Mucosa of stomach (tissue), 1 donor: ENCODE measurements around the gene DAZ1.
"Not testable (repeated sequence)": the region's sequence is repeated elsewhere in the genome, so short reads cannot be mapped to it uniquely, and the experiment has no call there.

ENCODE experiments used
- H3K27me3 ChIP-seq: one replicate; pipeline ENCODE4 v1.7.0; 2013; ENCODE audit warnings: mild to moderate bottlenecking, low read length; ENCODE audit not compliant: control insufficient read depth, insufficient read depth
- H3K36me3 ChIP-seq: one replicate; pipeline ENCODE4 v1.7.0; 2013; ENCODE audit warnings: low read length; ENCODE audit not compliant: control insufficient read depth, insufficient read depth
- H3K4me1 ChIP-seq: one replicate; pipeline ENCODE4 v1.7.0; 2013; ENCODE audit warnings: mild to moderate bottlenecking, low read length; ENCODE audit not compliant: control insufficient read depth, insufficient read depth
- H3K4me3 ChIP-seq: one replicate; pipeline ENCODE4 v1.7.0; 2013; ENCODE audit warnings: low read length
- H3K9ac ChIP-seq: one replicate; pipeline ENCODE4 v1.7.0; 2013; ENCODE audit warnings: mild to moderate bottlenecking, low read length, moderate library complexity
- H3K9me3 ChIP-seq: one replicate; pipeline ENCODE4 v1.7.0; 2013; ENCODE audit warnings: mild to moderate bottlenecking, low read length, moderate library complexity; ENCODE audit not compliant: control insufficient read depth
- donor health status: Pancreatic carcinoma.

The DAZ1 gene

GRCh38 chrY:23198908-23199307 is at the start of gene DAZ1:
TSS of gene DAZ1 (minus strand) at chrY:23199008. CDS start at chrY:23198800, 208 bp downstream.
- not testable (repeated sequence) for H3K36me3 ChIP-seq, H3K4me3 ChIP-seq, H3K4me1 ChIP-seq, H3K9ac ChIP-seq, H3K27me3 ChIP-seq, H3K9me3 ChIP-seq

GRCh38 chrY:23219233-23219632 is 20.4 kb upstream of the DAZ1 start, which contains the start of gene DAZ2:
TSS of gene DAZ2 (plus strand) at chrY:23219533. CDS start at chrY:23219741, 208 bp downstream.
- H3K4me1 ChIP-seq, H3K9ac ChIP-seq, H3K9me3 ChIP-seq, H3K4me3 ChIP-seq, H3K36me3 ChIP-seq, H3K27me3 ChIP-seq: not testable (repeated sequence)

- H3K27me3 ChIP-seq, H3K36me3 ChIP-seq: not testable (repeated sequence)
These were observed 11.9 kb upstream of the DAZ1 start for GRCh38 chrY:23210681-23211080.

GRCh38 chrY:23209802-23210495 is 11.1 kb upstream of the DAZ1 start:
- H3K4me3 ChIP-seq, H3K36me3 ChIP-seq, H3K4me1 ChIP-seq, H3K9ac ChIP-seq, H3K9me3 ChIP-seq, H3K27me3 ChIP-seq: not testable (repeated sequence)

More at GRCh38 chrY:23210681-23211080, 11.9 kb upstream of the DAZ1 start:
- not testable (repeated sequence) for H3K4me1 ChIP-seq, H3K9me3 ChIP-seq, H3K4me3 ChIP-seq, H3K9ac ChIP-seq

- H3K36me3 ChIP-seq, H3K27me3 ChIP-seq, H3K9ac ChIP-seq, H3K9me3 ChIP-seq, H3K4me3 ChIP-seq, H3K4me1 ChIP-seq: not testable (repeated sequence)
These were observed 8.6 kb upstream of the DAZ1 start for GRCh38 chrY:23207455-23207854.
